Measurements from ENCODE around the gene CFAP52. TPM values are rescaled to one million over a fixed set of nuclear protein-coding genes. Genes with fewer than 3 reads are reported as not detected.

CFAP52 gene
- not detected in 2 replicates for total RNA-seq

GRCh38 chr17:9576521-9577372, at the start of gene CFAP52:
Gene CFAP52, plus strand, starts transcription at chr17:9576642. Its CDS starts 54 bp downstream, at chr17:9576696.

GRCh38 chr17:9575381-9576101, 901 bp upstream of the CFAP52 start, which contains the start of gene STX8:
Gene STX8, minus strand, starts transcription at chr17:9575820. Its CDS starts 12 bp downstream, at chr17:9575808.

GRCh38 chr17:9644910-9645751, 68.7 kb downstream of the CFAP52 start, which contains the start of gene USP43:
Gene USP43, plus strand, starts transcription at chr17:9645517. Its CDS starts 116 bp downstream, at chr17:9645633.

Other genes starting within 250 kb of the CFAP52 start
- gene STX8, start 822 bp upstream of the CFAP52 start, total RNA-seq = 65.2 and 67.3 TPM in 2 replicates
- gene USP43, start 68.9 kb downstream of the CFAP52 start, total RNA-seq = 0.16 TPM in 1 of 2 replicates, not detected in the other
- not detected in 2 replicates for gene DHRS7C, start 214.9 kb downstream of the CFAP52 start, total RNA-seq
- not detected in 2 replicates for gene GSG1L2, start 245.4 kb downstream of the CFAP52 start, total RNA-seq
- 0.31 TPM in 1 of 2 replicates, not detected in the other for gene GLP2R, start 249.3 kb downstream of the CFAP52 start, total RNA-seq

All from bladder microvascular endothelial cell (primary cell).